ENCODE data around the gene ZNF581.

ZNF581 gene

GRCh38 chr19:55611300-55611982 is 32.0 kb upstream of the ZNF581 start:
- no peak for DNase-seq (ENCODE audit: low read depth)
- no peak overlapping the region for H3K4me3 ChIP-seq (ENCODE audit: low read depth, low read length)
- TF ChIP-seq CTCF (IDR thresholded peaks at IDR 0.05; ENCODE audit: insufficient read depth, low read depth, low read length, missing control alignments): no peak

GRCh38 chr19:55611983-55612645 is 31.3 kb upstream of the ZNF581 start:
- no peak for DNase-seq (ENCODE audit: low read depth)
- H3K4me3 ChIP-seq (ENCODE audit: low read depth, low read length): no peak overlapping the region
- TF ChIP-seq CTCF (IDR thresholded peaks at IDR 0.05; ENCODE audit: insufficient read depth, low read depth, low read length, missing control alignments): no peak

GRCh38 chr19:55613396-55613795 is 30.1 kb upstream of the ZNF581 start:
- no peak for TF ChIP-seq CTCF (IDR thresholded peaks at IDR 0.05; ENCODE audit: insufficient read depth, low read depth, low read length, missing control alignments)
- no peak overlapping the region for H3K4me3 ChIP-seq (ENCODE audit: low read depth, low read length)
- no peak for DNase-seq (ENCODE audit: low read depth)

GRCh38 chr19:55613930-55614710 is 29.3 kb upstream of the ZNF581 start:
- DNase-seq (ENCODE audit: low read depth): no peak
- H3K4me3 ChIP-seq (ENCODE audit: low read depth, low read length): no peak overlapping the region
- no peak for TF ChIP-seq CTCF (IDR thresholded peaks at IDR 0.05; ENCODE audit: insufficient read depth, low read depth, low read length, missing control alignments)

- H3K4me3 ChIP-seq (ENCODE audit: low read depth, low read length): no peak overlapping the region
- TF ChIP-seq CTCF (IDR thresholded peaks at IDR 0.05; ENCODE audit: insufficient read depth, low read depth, low read length, missing control alignments): no peak
- no peak for DNase-seq (ENCODE audit: low read depth)
These were observed 28.5 kb upstream of the ZNF581 start for GRCh38 chr19:55614711-55615542.

GRCh38 chr19:55615543-55616394 is 27.7 kb upstream of the ZNF581 start:
- TF ChIP-seq CTCF (IDR thresholded peaks at IDR 0.05; ENCODE audit: insufficient read depth, low read depth, low read length, missing control alignments): no peak
- no peak overlapping the region for H3K4me3 ChIP-seq (ENCODE audit: low read depth, low read length)
- no peak for DNase-seq (ENCODE audit: low read depth)

All from GM12865 (cell line).